Measurements from ENCODE around the gene GPR139.

The GPR139 gene

DNA sequence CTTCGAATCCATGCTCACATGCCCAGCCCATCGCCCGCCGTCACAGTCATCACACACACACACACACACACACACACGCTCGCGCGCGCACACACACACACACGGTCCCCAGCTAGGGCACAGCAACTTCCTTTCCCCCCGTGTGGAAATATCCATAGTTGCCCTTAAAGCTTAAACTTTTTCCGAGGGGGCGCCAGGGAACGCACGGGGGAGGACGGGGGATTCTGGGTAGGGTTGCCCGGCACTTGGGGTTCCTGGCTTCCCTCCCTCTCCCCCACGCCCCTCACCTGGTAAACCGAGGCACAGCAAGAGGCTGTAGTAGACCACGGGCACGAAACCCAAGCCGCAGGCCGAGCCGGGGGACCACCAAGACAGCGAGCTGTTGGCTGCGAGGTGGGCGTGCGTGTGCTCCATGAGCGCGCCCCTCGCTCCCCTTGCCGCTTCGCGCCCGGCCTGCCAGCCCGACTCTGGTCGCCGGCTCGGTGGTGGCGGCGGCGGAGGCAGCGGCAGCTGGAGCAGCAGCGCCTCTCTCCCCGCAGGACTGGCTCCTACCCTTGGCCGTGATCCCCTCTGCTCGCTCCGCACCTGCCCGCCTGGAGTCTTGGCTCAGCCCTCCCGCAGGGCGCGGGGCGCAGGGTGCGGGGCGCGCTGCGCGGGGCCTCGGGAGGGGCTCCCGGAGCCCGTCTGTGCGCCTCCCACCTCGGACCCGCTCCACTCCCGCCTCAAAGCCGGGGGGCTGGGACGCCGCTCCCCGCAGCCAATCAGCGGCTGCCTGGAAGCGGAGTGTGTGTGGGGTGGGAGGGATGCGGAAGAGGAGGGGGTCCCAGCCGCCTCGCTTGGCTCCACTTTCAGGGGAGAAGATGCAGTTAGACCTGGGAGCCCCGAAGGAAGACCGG is at the start of gene GPR139:
Gene GPR139 (minus strand): TSS at position 688 of the 896 bp plus-strand sequence. CDS start 274 bp downstream, at position 414.
- no peak for DNase-seq (ENCODE audit: low read depth in 4 of 4, low spot score in 1 of 4)

DNA sequence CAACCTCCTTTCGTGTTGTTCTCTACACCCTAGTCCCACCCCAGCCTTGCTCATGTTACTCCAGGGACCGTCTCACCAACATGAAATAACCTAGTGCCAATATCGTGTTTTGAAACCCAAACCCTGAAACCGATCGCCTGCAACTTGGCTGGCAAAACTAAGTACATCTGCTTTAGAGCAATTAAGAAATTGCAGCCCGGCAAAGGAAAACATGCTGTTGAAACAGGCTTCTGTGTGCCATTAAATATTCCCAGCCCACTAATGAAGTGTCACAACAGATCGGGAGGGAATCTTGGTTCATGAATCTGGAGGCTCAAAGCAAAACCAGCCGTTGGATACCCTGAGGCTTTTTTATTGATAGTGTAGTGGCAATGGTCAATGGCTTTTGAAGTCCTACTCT is 48.3 kb upstream of the GPR139 start:
- no peak for DNase-seq (ENCODE audit: low read depth in 4 of 4, low spot score in 1 of 4)

DNA sequence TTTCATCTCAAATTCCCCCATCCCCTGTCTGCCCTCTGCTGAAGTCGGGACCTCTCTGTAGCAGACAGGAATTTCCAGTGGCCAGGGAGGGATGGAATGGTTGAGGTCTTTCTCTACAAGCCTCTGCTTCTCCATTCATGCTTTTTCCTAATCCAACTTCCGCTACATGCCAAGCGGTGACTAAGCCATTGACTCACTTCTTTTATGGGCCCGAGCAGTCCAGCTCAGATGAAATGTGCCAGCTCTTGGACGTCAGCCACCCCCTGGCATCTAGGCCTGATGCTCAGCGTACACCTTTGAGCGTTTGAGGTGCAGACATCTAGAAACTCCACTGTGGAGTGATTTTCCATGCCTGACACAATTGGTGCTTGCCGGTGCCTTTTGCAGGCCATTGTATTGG is 40.7 kb upstream of the GPR139 start:
- DNase-seq (ENCODE audit: low read depth in 4 of 4, low spot score in 1 of 4), result no peak

DNA sequence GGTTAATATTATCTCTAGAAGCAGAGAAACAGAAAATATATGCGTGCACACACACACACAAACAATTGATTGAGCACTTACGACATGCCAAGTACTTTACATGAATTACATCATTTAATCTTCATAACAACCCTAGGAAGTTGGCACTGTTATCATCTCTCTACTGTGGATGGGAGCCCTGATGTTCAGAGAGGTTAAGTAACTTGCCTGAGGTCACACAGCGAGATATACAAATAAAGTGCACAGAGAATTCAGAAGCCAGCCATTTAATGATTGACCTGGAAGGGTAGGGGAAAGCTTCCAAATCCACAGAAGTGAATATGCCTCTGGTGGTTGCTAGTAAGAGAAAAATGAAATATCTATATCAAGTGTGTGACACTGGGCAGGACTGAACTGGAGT is 37.5 kb upstream of the GPR139 start:
- no peak for DNase-seq (ENCODE audit: low read depth in 4 of 4, low spot score in 1 of 4)

DNA sequence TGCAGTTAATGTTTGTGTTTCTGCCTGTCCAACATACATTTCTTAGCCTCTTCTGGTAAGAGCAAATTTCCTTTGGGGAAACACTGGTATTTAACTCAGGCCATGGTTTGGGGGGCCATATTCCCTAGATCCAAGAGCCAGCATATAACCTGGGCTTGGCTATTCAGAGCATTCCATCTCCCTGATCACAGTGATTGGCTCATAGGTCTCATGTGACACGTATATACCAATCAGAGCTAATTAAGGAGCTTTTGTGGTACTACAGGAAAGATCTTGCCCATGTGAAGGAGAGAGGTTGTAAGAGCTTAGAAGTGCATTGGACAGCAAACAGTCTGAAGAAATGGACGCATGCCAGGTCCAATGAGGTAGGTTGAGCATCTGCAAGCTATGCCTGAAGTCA is 33.4 kb upstream of the GPR139 start:
- DNase-seq (ENCODE audit: low read depth in 4 of 4, low spot score in 1 of 4), result no peak

DNA sequence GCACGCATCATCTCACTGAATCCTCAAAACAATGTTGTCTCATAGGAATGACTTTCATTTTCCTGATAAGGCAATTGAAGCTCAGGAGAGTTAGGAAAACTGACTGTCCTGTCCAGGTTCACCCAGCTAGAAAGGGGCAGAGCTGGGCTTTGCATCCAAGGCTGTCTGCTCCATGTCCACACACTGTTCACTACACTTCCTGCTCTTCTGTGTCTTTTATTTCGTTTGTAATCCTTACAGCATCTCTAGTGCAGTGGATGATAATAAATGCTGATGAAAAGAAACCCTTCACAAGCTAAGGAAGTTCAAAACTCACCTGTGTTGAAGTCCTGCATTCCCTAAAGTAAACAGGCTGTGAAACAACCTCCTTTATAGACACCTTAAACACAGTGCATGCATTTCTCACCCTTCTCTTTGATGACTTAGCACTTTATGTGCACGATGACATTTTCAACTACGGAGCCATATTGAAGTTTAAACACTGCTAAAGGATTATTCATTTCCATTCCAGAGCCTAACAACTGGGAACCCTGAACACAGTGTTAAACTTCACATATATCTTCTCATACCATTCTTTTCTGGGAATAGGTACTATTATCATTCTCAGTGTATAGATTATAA is 31.0 kb upstream of the GPR139 start:
- no peak for DNase-seq (ENCODE audit: low read depth in 4 of 4, low spot score in 1 of 4)

DNA sequence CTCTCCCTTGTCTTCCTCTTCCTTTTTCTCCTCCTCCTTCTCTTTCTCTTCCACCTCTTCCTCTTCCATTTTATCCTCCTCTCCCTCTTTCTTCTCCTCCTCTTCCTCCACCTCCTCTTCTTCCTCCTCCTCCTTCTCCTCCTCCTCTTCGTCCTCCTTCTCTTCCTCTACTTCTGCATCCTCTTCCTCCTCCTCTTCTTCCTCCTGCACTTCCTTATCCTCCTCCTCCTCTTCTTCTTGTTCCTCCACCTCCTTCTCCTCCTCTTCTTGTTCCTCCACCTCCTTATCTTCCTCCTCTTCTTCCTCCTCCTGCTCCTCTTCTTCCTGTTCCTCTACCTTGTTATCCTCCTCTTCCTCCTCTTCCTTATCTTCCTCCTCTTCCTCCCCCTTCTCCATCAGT is 28.8 kb upstream of the GPR139 start:
- no peak for DNase-seq (ENCODE audit: low read depth in 4 of 4, low spot score in 1 of 4)

DNA sequence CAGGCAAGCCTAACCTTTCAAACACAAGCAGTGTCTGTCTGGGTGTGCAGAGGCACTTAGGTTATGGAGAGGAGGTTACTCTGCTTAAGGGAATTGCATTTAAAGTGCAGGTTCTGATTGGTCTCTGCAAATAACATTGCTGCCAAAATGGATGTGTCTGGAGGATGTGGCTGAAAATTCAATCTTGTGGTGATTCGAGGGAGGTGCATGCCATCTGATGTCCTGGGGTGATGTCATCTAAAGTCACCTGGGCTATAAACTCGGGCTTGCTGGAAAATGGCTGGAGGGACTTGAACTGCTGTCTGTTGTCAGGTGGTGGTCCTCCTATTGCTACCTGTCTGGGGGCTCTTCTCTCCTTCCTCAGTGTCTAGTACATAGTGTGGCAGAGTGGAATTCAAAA is 28.3 kb upstream of the GPR139 start:
- DNase-seq (ENCODE audit: low read depth in 4 of 4, low spot score in 1 of 4), result no peak

DNA sequence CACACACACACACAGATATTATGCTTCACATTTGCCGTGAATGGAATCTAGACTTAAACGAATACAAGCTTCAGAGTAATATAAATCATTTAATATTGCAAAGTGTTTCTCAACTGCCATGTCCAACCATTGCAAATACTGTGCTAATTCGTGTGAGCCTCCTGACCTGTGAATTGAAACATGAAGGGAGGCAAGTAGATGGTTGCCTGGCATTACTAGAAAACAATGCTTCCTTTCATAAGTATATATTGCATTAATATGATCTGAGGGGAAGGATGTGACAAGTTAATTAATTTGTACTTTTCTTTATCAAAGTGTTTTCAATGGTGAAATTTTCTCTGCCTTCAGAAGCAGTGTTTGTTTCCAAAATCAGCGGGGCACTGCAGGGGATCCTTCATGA is 25.7 kb upstream of the GPR139 start:
- no peak for DNase-seq (ENCODE audit: low read depth in 4 of 4, low spot score in 1 of 4)

DNA sequence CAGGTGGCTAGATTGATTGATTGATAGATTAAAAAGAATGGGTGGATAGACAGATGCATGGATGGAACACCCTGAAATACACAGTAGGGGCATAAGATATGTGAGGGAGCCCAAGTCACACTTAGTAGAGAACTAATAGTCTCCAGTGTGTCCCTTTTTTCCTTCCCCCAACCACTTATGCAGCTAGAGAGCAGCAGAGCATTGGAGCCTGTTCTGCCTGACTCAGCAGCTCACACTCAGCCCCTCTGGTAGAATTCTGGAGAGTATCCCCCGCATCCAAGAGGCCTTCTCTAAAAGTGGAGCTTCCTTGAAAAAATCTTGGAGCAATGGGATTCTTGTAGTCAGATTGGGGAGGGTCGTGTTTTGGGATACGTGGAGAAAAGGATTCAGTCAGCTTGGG is 20.5 kb upstream of the GPR139 start:
- no peak for DNase-seq (ENCODE audit: low read depth in 4 of 4, low spot score in 1 of 4)

DNA sequence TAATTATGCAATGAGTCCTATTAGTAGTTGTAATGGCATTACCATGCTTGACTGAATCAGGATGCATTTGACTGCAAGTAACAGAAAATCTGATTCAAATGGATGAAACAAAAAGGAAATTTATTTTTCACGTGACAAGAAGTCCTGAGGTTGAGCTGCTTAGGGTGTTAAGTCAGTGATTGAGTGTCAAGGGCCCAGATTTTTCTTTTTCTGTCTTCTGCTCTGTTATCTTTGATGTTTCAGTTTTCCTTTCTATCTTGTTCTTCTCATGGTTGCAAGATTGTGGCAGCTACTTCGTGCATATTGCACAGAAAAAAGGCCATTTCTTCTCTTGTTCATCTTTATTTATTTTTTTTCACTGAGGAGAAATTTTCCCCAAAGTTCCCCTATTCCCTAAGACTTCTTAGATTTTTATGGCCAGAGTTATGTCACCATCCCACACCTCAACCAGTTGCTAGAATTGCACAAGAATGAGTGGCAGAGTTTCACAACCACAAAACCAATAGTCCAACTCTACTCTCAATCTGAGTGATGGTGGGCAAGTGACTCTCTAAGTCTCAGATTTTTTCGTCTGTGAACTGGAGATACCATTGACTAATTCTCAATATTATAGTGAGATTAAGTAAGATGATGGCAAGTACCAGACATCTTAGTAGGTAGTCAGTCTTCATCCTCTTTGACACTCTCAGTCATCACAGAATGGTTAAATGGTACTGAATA is 15.7 kb upstream of the GPR139 start:
- DNase-seq (ENCODE audit: low read depth in 4 of 4, low spot score in 1 of 4), result no peak

DNA sequence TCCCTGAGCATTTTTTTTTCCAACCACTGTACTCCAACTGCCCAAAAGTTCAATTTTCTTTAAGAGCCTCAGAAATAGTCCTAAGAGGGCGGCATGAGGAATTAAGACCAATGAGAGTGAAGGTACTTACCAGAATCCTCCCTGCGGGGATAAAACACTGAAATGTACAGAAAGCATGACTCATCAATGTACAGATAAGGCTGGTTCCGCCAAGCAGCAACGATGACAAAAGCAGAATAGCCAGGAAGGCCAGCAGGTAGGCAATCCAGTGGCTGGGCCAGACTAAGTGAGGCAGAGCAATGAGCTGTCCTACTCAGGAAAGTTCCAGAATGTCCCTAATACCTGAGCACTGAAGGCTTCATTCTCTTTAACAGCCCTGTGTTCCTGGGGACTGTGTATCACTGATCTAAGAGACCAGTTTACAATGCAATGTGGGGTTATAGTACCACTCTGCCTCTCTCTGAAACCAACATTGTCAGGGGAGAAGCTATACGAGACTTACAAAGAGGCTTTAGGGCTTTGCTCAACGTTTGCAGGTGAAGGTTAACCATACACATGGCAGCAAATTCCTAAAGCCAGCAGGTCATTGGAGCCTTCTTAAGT is 11.0 kb upstream of the GPR139 start:
- no peak for DNase-seq (ENCODE audit: low read depth in 4 of 4, low spot score in 1 of 4)

DNA sequence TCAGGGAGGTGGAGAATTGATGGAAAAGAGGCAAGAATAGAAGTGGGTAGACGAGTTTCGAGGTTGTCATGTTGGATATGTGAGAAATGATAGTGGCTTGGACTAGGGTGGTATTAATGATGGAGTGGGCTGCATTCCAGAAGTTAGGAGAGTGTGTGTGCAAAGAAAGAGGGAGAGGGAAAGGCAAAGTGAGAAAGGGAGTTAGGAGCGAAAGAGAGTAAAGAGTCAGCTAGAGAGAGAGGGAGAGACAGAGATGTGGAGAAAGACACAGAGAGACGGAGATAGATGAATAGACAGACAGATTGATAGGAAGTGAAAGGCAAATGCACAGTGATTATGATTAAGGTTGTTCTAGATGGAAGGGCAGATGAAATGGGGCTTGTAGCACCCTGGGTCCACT is 5.4 kb upstream of the GPR139 start:
- no peak for DNase-seq (ENCODE audit: low read depth in 4 of 4, low spot score in 1 of 4)

DNA sequence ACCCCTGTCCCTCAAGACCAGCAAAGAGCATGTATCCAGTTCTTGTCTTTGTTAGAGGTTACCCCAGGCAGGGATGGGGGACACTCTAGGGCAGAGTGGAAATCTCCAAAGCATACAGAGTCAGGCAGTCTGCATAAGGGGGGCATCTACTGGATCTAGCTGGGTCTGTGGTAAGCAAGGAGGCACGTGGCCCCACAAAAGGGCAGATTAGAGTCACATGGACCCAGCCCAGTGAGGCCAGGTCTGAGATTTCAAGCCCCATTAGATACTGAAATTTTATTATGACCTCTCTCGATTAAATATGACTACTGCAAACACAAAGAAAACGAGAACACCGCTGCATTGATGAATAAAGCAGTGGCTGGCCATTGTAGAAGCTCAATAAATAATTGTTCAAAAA is 1.6 kb upstream of the GPR139 start:
- DNase-seq (ENCODE audit: low read depth in 4 of 4, low spot score in 1 of 4), result no peak

DNA sequence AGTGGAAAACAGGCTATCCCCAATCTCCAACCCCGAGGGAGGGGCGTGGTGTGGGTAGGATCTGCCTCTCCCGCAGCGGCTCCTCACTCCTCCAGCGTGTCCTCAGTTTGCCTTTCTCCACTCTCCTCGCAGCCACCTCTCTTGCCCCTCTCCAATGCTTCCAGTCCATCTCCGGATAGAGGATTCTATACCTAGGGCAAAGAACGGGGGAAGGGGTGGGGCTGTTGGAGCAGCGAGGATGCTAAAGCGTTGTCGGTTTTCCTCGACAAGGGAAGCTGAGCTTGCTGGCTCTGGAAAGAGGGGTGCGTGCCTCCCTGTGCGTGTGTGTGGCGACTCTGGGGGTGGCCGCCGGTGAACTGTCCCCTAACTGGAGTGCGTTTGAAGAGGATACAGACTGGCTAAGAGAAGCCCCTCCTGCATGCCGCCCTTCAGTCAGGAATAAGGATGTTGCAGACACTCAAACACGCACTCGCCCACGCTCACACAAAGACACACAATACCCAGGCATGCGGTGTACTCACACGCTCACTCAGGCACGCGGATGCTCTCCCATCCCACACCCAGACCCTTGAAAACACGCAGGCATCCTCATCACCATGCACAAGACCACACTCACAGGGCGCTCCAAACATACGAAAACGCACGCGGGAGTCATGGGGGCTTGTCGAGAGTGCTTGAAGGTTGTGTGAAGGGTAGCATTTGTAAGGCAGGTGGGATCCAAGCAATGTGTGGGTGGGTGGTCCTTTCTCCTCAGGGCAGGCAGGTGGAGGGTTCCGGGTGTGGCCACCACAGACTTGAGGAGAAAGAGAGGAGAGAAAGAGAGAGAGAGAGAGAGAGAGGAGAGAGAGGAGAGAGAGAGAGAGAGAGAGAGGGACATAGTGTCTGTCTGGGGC is 655 bp upstream of the GPR139 start:
- no peak for DNase-seq (ENCODE audit: low read depth in 4 of 4, low spot score in 1 of 4)

DNA sequence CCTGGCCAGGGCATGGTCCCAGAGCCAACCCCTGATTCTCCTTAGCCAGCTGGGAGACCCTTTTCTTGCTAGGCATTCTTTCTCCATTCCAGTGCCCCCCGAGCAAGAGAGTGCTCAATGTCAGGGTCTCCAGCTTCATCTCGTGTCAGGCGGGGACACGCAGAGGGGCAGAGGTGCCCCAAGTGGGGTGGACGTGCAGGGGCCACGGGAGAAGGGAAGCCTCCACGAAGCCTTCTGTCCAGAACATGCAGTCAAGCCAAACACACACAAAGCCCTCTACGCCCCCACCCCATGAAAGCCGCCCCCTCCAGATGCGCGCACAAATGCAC is 852 bp downstream of the GPR139 start:
- DNase-seq (ENCODE audit: low read depth in 4 of 4, low spot score in 1 of 4), result no peak

DNA sequence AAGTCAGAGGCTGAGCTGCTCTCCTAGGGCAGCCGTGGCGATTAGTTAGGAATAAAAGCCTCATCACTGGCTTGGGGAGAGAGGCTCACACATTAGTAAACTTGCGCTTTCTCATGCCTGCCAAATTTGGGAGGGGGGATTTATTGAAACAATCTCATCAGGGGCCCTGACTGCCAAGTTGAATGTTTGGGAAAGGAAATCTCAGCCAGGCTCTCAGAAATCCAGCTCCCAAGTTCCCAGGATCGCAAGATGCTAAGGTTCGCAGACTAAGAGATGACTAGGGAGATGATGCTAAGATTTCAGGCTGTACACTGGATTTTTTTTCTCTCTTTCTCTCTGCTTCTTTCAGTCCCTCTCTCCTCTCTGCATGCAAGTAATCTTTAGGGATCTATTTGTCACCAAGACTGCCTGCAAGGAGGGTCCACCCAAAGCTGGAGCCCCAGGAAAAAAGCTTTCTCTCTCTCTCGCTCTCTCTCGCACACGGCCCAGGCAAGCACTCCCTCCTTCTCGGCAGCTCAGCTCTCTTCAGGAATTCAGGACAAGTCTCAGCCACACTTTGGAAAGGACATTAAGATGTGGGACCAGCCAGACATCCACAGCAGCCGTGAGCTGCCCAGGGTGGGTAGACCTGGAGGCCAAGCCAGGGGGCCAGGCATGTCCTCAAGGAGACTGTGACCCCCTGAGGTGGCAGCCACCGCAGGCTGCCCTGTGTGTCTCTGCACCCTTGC is 1.4 kb downstream of the GPR139 start:
- DNase-seq (ENCODE audit: low read depth in 4 of 4, low spot score in 1 of 4), result no peak

DNA sequence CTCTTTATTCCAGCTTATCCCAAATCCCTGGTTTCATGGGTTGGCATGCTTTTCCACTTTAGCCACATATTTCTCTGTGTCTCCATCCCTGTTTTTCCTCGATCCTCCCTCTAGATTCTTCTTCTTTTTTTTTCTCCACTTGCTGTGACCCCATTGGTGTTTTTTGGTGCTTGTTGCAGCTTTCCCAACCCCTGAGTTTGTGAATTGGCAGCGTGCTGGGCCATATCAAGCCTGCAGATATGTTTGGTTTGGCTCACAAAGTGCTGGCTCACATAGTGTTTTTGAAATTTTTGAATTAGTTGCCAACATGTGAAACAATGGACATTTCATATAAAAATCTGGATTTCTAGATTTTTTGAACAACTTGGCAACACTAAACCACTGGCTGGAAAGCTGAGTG is 8.8 kb downstream of the GPR139 start:
- no peak for DNase-seq (ENCODE audit: low read depth in 4 of 4, low spot score in 1 of 4)

DNA sequence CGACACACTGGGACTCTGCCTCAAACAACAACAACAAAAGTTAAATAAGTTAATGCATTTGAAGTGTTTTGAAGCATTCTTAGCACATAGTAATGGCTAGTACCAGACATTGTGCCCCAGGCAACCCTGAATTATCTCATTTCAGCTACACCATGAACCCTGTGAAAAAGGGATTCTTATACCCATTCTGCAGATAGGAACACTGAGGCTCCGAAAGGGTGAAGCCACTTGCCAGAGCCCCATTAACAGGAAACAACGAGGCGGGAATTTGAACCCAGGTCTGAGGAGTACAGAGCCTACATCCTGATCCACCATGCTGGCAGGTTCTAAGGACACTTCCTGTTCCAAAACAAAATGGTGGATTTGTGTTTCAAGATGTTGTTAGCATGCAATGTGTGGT is 9.2 kb downstream of the GPR139 start:
- no peak for DNase-seq (ENCODE audit: low read depth in 4 of 4, low spot score in 1 of 4)

DNA sequence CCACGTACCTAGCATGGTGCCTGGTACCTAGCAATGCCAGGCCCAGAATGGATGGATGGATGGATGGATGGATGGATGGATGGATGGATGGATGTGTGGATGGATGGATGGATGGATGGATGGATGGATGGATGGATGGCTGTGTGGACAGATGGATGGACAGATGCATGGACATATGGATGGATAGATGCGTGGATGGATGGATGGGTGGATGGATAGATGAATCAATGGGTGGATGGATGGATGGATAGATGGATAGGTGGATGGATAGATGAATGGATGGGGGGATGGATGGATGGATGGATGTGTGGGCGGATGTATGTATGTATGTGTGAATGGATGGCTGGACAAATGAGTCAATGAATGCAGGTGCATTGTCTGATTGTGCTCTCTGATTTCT is 12.6 kb downstream of the GPR139 start:
- DNase-seq (ENCODE audit: low read depth in 4 of 4, low spot score in 1 of 4), result no peak

Measured in stimulated activated CD4-positive, alpha-beta T cell treated with anti-CD3 and anti-CD28 coated beads, Interleukin-1b, Interleukin-23, amount 100 ng/mL, for 24 hours (primary cell).